Testis (tissue), 5 donors: ENCODE results near the gene MSANTD4. TPM values are rescaled to one million over a fixed set of nuclear protein-coding genes. Genes with fewer than 3 reads are reported as not detected.

Source experiments
- DNase-seq: peaks from one replicate; pipeline ENCODE4 v3.0.0-alpha.2; 2019
- H3K27ac ChIP-seq, 2 donors: fragments of 200-600 bp; sonication (generic); one replicate each; pipeline ENCODE4 v1.5.1; 2019
- H3K27me3 ChIP-seq: fragments of 200-600 bp; sonication (generic); one replicate; pipeline ENCODE4 v1.5.1; 2019
- H3K36me3 ChIP-seq: fragments of 200-600 bp; sonication (generic); one replicate; pipeline ENCODE4 v1.5.1; 2017; ENCODE audit warnings: low read depth; ENCODE audit errors: missing control alignments
- H3K4me1 ChIP-seq: fragments of 200-600 bp; sonication (generic); one replicate; pipeline ENCODE4 v1.5.1; 2019
- H3K4me3 ChIP-seq, 2 donors: fragments of 200-600 bp; sonication (generic); one replicate each; pipeline ENCODE4 v1.5.1; 2017 to 2019
- H3K9me3 ChIP-seq: fragments of 200-600 bp; sonication (generic); one replicate; pipeline ENCODE4 v1.5.1; 2017
- POLR2A ChIP-seq: fragments of 450-650 bp; IDR thresholded peaks from one replicate; pipeline ENCODE4 v1.6.1; 2017; ENCODE audit warnings: antibody characterized with exemption, mild to moderate bottlenecking, moderate library complexity
- WGBS, 2 donors: methylation state at CpG; one replicate each; pipeline ENCODE4 v1.1.5; 2018; 5-methylcytosine and 5-hydroxymethylcytosine counted together
- intact Hi-C: fragments of 100-400 bp; cut with DNase I; formaldehyde crosslinking; loops from one replicate; pipeline ENCODE4 v1.15.1; 2023; ENCODE audit warnings: low total_unique reads
- long read RNA-seq, 2 donors: transcript quantifications; one replicate each; lab custom pipeline, GENCODE V29; 2026
- polyA plus RNA-seq: library from polyadenylated mRNA; stranded (reverse); fragments of 350-450 nt; fragmentation: Illumina TruSeq; extraction: RNeasy Lipid Tissue Mini Kit (QIAGEN cat#74804); gene quantifications from one replicate; pipeline ENCODE4 v1.2.3, GENCODE V29; 2014; ENCODE audit warnings: low read depth, low replicate concordance; ENCODE audit not compliant: insufficient read depth
- total RNA-seq, 2 donors: library from RNA; depleted of rRNA; stranded (reverse); fragments of >200 nt; gene quantifications; one replicate each; pipeline ENCODE4 v1.2.3, GENCODE V29; 2016
- TF ChIP-seq, protein P1 (sequence below), 3 experiments: fragments of 450-650 bp in 2 of 3; fragments of 200-600 bp in 1 of 3; sonication (generic) in 1 of 3; IDR thresholded peaks; one replicate each; pipeline ENCODE4 v1.5.1; 2016 to 2019; ENCODE audit warnings: antibody characterized with exemption in 3 of 3, mild to moderate bottlenecking in 2 of 3, moderate library complexity in 1 of 3

MSANTD4 gene
- 10 to 100 TPM; 20.7 to 34.4 TPM for total RNA-seq
- polyA plus RNA-seq, result 15.5 TPM
- long read RNA-seq, donor 1, full-length matches to known transcripts, result 7 of 7 reads
- long read RNA-seq, donor 1, partial matches to known transcripts, result 0 of 7 reads
- long read RNA-seq, donor 1, other reads (novel, unspliced or antisense), result 0 of 7 reads
- long read RNA-seq, donor 2, partial matches to known transcripts, result 0 of 5 reads
- long read RNA-seq, donor 2, other reads (novel, unspliced or antisense), result 0 of 5 reads

DNA sequence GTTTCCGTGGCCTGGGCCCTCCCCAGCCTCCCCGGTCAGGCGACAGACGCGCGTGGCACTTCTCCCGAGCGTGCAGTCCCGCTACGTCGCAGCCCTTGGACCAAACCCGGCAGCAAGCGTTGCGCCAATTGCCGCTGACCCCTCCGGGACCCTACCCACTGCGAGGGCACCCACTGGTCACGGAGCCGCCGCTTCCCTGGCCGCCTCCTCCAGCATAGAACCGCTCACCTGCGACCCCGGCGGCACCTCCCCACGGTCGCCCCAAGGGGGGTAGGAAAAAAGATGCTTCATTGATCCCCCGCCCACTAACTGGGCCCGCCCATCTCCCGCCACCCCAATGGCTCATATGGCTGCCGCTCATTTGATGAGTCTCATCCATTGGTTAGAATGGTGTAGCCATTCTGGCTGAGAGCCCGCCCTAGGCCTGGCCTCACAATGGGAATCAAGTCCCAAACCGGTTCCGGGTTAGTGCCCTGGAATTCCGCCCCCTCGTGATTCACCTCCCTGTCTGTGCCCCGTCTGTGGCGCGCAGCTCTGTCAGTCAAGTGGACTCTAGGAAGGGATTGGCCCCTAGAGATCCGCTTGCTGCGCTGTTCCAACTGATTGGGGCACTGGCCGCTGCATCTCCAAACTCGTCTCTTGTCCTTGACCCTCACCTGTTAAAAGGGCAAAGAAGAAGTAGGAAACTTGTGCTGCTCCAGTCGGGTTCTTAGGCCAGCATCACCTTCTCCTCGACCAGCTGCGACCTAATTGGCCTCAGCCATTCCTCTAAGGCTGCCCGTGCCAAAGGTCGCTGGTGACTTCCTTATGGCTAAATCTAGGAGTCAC, at the start of gene MSANTD4:
Gene MSANTD4 (minus strand): TSS at position 274 of the 828 bp plus-strand sequence. CDS start 11,323 bp downstream, outside the sequence.
- Histone ChIP-seq H3K27ac (peak within 1 kb of the TSS; percentile 79 to 81), H3K27me3 (no peaks in the 10 kb centered on the region), H3K36me3 (no peaks in the 10 kb centered on the region), H3K9me3 (no peaks in the 10 kb centered on the region), H3K4me3 (peak within 1 kb of the TSS; percentile 83 to 94), H3K4me1 (peaks cover 6% of the 10 kb centered on the region)
- intact Hi-C loops, result no loop called here
- DNase-seq, result peak; percentile 100
- no peak for TF ChIP-seq POLR2A
- TF ChIP-seq, protein P1, sequence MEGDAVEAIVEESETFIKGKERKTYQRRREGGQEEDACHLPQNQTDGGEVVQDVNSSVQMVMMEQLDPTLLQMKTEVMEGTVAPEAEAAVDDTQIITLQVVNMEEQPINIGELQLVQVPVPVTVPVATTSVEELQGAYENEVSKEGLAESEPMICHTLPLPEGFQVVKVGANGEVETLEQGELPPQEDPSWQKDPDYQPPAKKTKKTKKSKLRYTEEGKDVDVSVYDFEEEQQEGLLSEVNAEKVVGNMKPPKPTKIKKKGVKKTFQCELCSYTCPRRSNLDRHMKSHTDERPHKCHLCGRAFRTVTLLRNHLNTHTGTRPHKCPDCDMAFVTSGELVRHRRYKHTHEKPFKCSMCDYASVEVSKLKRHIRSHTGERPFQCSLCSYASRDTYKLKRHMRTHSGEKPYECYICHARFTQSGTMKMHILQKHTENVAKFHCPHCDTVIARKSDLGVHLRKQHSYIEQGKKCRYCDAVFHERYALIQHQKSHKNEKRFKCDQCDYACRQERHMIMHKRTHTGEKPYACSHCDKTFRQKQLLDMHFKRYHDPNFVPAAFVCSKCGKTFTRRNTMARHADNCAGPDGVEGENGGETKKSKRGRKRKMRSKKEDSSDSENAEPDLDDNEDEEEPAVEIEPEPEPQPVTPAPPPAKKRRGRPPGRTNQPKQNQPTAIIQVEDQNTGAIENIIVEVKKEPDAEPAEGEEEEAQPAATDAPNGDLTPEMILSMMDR (IDR thresholded peaks at IDR 0.05), result peak in 1 of 3 experiments; percentile 4
- 1% methylated on average over 30 to 43 of the region's 48 CpGs for WGBS, 2 donors

DNA sequence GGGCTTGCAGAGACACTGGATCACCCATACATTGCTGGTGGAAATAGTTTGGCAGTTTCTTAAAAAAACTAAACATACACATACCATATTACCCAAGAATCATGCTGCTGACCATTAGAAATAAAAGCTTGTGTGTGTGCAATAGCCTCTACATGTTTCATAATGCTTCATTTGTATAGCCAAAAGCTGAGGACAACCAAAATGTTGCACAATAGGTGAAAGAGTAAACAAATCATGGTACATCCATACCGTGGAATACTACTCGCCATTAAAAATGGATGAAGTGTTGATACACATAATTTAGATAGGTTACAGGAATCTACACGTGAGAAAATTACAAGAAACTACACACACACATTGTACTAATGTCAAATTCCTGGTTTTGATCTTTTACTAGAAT, 48.6 kb upstream of the MSANTD4 start:
- Histone ChIP-seq H3K27me3 (no peaks in the 10 kb centered on the region), H3K4me1 (no peaks in the 10 kb centered on the region), H3K9me3 (no peaks in the 10 kb centered on the region), H3K4me3 (no peak overlapping the region), H3K36me3 (no peaks in the 10 kb centered on the region), H3K27ac (no peak overlapping the region)
- TF ChIP-seq POLR2A, result no peak
- TF ChIP-seq, protein P1 (IDR thresholded peaks at IDR 0.05), result no peak
- no peak for DNase-seq
- intact Hi-C loops, result no loop called here
- WGBS, 2 donors, result 86 to 87% methylated on average over 3 of the region's 3 CpGs

DNA sequence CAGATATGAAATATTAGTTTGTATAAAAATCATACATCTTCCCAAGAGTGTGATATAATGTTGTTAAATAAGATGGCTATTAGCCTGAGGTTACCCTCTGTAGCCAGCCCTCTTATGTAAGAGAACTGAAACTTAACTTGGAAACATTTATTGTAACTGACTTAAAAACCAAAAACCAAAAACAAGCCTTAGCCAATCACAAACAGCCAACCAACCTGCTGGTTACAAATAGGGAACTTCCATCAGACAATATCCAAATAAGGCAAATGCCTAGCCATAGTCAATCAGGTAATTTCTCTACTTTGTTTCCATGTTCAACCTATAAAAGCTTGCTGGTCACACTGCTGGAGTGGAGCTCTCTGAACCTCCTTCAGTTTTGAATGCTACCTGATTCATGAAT, 41.0 kb upstream of the MSANTD4 start:
- no peaks in the 10 kb centered on the region for H3K4me1 ChIP-seq
- TF ChIP-seq, protein P1 (IDR thresholded peaks at IDR 0.05), result no peak
- no peak for TF ChIP-seq POLR2A
- intact Hi-C loops, result no loop called here
- DNase-seq, result no peak
- no peaks in the 10 kb centered on the region for H3K36me3 ChIP-seq
- no peak overlapping the region for H3K27ac ChIP-seq
- no peak overlapping the region for H3K4me3 ChIP-seq
- H3K27me3 ChIP-seq, result no peaks in the 10 kb centered on the region
- no peaks in the 10 kb centered on the region for H3K9me3 ChIP-seq

DNA sequence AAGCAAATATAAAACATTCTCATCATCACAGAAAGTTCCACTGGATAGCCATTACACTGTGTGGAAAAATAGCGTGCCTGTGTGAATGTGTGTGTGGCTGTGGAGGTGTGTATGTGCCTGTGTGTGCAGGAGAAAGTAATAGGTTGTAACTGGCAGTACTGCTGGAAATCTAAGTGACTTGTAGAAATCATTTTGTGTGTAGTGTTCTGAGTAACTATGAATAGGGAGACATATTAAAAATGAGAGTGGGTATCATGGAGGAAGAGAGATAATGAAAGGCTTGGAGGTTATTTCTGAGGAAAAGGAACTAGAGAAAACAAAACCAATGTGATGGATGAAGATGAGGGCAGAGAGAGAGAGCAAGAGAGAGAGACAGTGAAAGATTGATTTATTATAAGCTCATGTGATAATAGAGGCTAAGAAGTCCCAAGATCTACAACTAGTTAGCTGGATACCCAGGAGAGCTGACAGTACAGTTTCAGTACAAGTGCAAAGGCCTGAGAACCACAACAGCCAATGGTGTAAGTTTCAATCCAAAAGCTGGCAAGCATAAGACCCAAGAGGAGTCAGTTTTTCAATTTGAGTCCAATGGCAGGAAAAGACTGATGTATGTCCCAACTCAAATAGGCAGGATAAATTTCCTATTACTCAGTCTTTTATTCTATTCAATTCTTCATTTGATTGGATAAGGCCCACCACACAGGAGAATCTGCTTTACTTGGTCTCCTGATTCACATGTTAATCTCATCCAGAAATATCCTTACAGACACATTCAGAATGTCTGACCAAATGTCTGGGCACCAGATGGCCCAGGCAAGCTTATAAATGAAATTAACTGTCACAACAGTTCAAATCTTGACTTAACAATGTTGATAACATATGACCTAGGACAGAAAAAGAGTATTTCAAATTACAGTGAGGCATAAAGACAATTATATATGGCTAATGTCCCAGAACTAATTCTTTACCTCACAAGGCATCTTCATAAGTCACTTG, 40.2 kb upstream of the MSANTD4 start:
- H3K27me3 ChIP-seq, result no peaks in the 10 kb centered on the region
- TF ChIP-seq, protein P1 (IDR thresholded peaks at IDR 0.05), result no peak
- no peak for TF ChIP-seq POLR2A
- no peak overlapping the region for H3K4me3 ChIP-seq
- no peak for DNase-seq
- intact Hi-C loops, result no loop called here
- H3K4me1 ChIP-seq, result no peaks in the 10 kb centered on the region
- H3K9me3 ChIP-seq, result no peaks in the 10 kb centered on the region
- no peaks in the 10 kb centered on the region for H3K36me3 ChIP-seq
- no peak overlapping the region for H3K27ac ChIP-seq
- WGBS, 2 donors, result 96 to 98% methylated on average over 1 of the region's 1 CpG
